HTERT RPE-1 (cell line): ENCODE measurements around the gene ZNF488.
"Not testable (repeated sequence)": the region's sequence is repeated elsewhere in the genome, so short reads cannot be mapped to it uniquely, and the experiment has no call there.

ENCODE experiments used
- in situ Hi-C: fragments of 300-500 bp; cut with MboI; formaldehyde crosslinking; loops from 4 replicates; pipeline ENCODE4 v1.14.3; 2020; ENCODE audit warnings: low sequenced_read_pairs

Gene ZNF488

DNA sequence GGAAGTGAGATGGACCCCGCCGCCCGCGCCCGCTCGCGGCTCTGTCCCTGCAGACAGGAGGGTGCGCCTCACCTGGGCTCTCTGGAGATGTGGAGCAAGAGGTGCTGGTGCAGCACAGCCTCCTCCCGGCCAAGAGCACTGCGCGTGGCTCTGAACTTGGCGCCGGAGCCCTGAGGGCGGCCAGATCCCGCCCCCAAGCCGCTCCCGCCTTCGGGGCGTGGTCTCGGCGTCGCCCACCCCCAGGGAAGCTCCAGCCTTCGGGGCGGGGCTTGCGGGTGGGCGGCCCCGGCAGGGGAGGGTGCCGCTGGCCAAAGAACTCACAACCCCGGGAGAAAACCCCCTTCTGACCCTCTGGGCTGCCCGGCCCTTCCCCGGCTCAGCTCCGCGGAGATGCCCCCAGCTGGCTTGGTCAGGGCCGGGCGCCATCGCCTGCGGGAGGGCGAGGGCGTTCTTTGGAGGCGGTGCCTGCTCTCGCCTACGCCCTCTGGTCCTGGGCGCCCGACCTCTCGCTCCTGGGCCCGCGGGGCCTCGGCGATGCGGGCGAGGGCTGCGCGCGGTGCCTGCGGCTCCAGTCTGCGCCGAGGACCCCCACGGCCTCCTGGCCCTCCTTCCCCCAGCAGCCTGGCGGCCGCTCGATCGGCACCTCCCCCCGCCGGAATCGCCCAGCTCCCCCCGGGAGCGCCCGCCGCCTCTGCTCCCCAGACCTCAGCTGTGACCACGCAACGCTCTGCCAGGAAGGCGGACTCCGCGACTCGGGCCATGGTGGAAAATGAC, at the start of gene ZNF488:
Gene ZNF488 (minus strand): TSS at position 146 of the 774 bp plus-strand sequence. CDS start 15,464 bp downstream, outside the sequence.
- in situ Hi-C loops: no loop called here

DNA sequence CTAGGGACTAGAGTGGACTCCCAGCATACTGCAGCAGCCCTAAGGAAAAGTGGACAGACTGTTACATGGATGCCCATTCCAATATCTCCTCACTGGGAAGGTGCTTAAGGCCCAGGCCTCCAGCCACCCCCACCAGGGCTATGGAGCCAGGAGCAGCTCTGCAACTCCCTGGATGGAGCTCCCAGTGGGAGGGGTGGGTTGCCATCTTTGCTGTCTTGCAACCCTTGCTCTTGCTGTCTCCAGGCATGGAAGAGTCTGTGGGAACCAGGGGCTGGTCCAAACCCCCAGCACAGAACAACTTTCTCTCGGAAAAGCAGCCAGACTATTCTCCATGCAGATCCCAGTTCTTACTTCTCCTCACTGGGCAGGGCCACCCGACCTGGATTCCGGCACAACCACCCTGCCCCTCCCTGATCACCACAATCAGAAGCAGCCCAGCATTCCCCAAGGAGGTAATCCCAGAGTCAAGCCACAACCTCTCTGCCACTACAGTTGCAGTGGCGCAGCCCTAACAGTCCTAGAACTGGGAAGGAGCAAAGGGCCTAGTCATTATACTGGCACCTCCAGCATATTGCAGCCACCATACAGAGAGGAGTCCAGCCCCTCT, 41.8 kb upstream of the ZNF488 start:
- in situ Hi-C loops: no loop called here

GRCh38 chr10:47424231-47424630, 40.1 kb upstream of the ZNF488 start:
- in situ Hi-C loops: no loop called here

GRCh38 chr10:47423476-47423875, 39.4 kb upstream of the ZNF488 start:
- in situ Hi-C loops: no loop called here

DNA sequence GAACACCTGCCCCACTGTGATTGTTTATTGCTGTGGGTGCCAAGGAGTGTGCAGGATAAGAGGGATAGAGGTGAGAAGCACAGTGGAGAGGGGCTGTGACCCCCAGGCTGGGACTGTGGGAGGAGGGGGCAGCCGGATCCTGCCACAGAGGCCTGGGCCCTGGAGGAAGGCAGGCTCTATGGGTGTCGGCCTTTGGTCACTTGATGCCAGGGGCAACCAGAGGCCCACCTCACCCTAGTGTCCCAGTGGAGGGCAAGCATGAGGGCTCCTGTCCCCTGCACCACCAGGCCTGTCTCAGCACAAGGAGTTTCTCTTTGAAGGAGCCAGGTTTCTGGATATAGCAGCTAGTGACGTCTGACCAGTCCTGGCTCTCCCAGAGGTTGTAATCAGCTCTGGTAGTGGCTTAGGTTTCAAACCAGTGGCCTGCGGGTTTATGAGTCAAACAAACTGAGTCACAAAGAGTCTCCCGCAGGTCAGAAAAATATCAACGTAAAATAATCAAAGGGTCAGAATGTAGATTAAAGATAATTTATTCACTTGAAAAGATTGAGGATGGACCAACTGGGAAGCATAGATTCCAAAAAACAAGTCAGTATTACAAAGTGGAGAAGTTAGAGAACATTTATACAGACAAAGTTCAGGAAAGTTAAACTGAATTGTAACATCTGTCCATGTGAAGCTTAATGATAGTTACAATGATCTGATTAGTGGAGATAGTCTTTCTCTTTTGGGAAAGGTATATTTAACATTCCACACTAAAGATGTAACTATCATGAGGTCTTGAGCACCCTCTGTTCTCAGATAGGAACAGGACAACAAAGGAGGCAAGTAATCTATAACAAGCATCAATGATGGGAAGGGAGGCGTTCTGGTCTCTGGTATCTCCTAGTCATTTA, 37.2 kb upstream of the ZNF488 start:
- in situ Hi-C loops: no loop called here

DNA sequence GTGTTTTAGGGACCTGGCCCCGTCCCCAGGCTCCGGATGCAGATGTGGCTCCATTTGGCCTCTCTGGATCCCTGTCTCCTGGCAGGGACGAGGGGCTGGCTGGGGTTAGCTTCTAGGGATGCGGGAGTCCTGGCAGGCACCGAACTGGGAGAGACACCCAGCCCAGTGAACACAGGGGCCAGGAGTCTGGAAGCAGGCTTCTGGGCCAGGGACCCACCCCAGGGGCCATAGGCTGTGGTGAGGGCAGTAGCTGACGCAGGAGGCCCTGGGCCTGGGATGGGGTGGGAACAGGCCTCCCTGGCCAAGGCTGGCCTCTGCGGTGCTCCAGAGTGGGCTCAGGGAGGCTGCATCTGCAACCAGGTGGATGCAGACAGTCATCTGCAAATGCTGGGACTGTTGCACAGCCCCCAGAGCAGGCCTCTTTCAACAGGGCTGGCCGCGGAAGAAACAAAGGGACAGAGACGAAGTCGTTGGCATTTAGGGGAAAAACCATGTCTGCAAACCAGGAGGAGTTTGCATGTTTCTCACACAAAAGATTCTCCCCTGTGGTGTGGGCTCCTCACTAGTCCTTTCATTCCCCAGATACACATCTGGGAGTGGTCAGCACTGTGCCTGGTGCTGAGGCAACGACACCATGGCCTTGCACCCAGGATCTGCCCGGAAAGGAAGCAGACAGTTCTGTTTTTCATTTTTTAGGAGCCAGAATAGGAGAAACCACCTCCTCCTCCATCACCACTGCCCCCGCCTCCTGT, 36.4 kb upstream of the ZNF488 start:
- in situ Hi-C loops: no loop called here

- in situ Hi-C loops: no loop called here
Observed at GRCh38 chr10:47419421-47419820, 35.3 kb upstream of the ZNF488 start.

- in situ Hi-C loops: no loop called here
Observed at GRCh38 chr10:47418966-47419365, 34.9 kb upstream of the ZNF488 start.

- in situ Hi-C loops: no loop called here
Observed at GRCh38 chr10:47418321-47418720, 34.2 kb upstream of the ZNF488 start.

DNA sequence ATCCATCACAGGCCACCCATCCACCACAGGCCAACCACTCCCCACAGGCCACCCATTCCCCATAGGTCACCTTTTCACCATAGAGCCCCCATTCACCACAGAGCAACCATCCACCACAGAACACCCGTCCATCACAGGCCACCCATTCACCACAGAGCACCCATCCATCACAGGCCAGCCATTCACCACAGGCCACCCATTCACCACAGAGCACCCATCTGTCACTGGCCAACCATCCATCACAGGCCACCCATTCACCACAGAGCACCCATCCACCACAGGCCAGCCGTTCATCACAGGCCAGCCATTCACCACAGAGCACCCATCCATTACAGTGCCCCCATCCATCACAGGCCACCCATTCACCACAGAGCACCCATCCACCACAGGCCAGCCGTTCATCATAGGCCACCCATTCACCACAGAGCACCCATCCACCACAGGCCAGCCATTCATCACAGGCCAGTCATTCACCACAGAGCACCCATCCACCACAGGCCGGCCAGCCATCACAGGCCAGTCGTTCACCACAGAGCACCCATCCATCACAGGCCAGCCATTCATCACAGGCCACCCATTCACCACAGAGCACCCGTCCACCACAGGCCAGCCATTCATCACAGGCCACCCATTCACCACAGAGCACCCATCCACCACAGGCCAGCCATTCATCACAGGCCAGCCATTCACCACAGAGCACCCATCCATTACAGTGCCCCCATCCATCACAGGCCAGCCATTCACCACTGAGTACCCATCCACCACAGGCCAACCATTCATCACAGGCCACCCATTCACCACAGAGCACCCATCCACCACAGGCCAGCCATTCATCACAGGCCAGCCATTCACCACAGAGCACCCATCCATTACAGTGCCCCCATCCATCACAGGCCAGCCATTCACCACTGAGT, 32.5 kb upstream of the ZNF488 start:
- in situ Hi-C loops: not testable (repeated sequence)

GRCh38 chr10:47415520-47416304, 31.6 kb upstream of the ZNF488 start:
- in situ Hi-C loops: no loop called here

DNA sequence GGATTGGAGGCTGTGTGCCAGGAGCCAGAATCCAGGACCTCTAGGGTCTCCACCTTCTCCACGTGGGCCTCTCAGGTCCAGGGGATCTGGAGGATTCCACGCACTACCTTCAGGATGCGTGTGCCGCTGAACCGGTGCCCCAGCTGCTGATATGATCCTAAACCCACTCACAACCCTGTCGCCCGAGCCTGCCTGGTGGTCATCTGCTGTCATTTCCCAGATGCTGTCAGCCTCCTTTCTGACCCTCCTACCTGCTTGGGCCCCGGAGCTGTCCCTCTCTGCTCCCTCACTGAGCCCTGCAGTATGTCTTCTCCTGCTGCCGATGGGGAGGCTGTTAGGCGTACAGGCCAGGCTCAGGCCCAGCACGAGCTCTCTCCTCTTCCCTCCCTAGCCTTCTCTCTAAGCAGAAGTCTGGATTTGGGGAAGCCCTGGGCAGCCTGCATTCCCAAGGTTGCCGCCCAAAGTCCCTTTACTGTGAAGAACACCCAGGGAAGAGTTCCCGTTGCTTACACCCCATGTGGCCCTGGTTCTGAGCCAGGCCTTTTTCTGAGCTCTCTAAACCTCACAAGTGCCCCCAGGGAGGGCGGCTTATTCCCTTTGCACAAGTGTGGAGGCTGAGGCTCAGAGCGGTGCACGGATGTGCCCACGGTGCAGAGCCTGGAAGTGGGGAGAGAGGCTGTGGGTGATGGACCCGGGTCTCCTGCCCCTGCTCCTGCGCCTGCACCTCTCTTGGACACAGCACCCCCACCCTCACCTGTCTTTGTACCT, 30.8 kb upstream of the ZNF488 start:
- in situ Hi-C loops: no loop called here

- in situ Hi-C loops: no loop called here
Observed at GRCh38 chr10:47414227-47414592, 30.1 kb upstream of the ZNF488 start.

DNA sequence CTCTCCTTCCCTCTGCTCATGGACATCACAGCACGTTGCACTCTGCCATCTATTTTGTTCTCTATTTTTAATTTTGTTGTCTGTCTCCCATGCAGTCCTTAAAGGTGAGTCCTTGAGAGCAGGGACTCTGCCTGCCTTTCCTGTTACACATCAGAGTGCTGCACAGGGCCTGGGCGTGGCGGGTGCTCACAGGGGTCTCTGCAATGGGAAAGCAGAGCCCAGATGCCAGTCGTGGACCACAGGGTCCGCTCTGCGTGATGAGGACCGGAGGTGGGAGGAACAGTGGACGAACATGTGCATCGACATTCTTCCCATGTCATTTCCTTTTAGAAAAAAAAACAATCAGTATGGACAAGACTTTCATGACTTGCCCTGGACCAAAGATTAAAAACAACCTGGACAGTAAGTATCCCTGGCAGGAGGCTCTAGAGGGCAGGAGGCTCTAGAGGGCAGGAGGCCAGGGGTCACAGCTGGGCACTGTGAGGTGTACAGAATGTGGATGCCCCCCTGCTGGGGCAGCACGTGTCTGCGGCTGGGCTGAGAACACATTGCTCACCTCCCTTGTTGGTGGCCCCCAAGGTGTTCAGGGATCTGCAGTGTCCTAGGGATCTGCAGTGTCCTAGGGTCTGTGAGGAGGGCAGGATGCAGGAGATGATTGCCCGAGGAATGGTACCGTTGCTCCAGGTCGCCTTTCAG, 29.6 kb upstream of the ZNF488 start:
- in situ Hi-C loops: no loop called here

DNA sequence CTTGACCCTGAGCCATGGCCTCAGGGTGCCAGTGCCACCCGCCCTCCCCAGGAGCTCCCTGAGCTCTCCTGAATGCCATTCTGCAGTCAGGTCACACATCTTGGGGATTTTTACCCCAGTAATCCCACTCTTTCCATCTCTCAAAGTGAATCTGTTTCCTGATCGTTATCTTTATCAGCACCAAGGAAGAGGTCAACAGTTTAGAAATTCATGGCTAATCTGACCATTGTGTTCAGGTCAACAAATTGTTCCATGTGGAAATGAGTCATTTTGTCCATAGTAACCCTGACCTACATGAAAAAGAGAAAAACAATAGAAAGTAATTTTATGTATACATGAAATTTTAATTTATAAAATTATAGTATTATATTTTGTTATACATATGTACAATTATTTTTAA, 28.8 kb upstream of the ZNF488 start:
- in situ Hi-C loops: no loop called here

DNA sequence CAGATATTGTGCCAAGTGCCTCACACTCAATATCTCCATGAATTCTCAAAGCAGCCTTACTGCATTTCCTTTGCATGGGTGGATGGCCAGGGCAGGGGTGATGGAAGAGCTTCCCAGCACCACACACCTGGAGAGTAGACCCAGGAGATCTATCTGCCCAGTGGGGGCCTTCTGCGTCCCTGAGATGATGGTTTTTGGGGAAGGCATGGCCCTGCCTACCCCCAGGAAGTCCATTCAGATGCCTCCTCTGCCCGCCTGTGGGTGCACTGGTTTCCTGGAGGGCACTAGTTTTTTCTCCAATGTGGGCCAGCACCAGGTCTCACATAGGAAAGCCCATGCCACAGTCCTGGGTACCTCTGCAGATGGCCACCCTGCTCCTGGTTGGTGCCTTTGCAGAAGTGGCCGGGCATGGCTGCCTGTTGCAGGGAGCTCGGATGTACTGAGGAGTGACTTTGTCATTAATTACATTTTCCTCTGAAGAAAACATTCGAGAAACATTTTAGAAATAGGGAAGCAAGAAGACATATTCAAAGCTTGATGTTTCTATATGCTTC, 28.2 kb upstream of the ZNF488 start:
- in situ Hi-C loops: no loop called here

DNA sequence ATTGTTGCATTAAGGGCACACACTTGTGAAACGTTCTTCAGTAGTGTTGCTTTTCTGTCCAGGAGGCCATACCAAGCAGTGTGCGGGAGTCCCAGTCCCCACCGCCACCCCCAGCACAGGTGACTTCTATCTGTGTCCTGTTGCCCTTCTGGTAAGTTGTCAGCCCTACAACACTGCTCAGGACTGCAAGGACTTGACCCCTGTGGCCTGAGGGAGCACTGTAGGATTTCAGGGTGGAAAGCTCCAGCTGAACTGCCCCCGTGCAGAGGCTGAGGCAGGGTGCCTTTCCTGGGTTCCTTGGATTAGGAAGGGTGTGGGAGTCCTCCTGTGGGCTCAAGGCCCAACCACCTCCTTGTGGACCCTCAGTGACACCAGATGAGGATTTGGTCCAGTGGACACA, 26.8 kb upstream of the ZNF488 start:
- in situ Hi-C loops: no loop called here
